CD4-positive, alpha-beta T cell treated with Interferon gamma for 1 hour (primary cell): ENCODE measurements around the gene SAMSN1.

Experiments used
- DNase-seq: peaks from one replicate; pipeline ENCODE4 v3.0.0-alpha.2; 2020

The SAMSN1 gene

GRCh38 chr21:14483296-14483695 is 62.8 kb downstream of the SAMSN1 start:
- no peak for DNase-seq

- peak; percentile 42 for DNase-seq
Observed at GRCh38 chr21:14482165-14482564, 64.0 kb downstream of the SAMSN1 start.

- DNase-seq = no peak
Observed at GRCh38 chr21:14480411-14481031, 65.6 kb downstream of the SAMSN1 start.

GRCh38 chr21:14479241-14479786 is 66.8 kb downstream of the SAMSN1 start:
- no peak for DNase-seq

- no peak for DNase-seq
Observed at GRCh38 chr21:14477841-14478240, 68.3 kb downstream of the SAMSN1 start.

GRCh38 chr21:14477133-14477532 is 69.0 kb downstream of the SAMSN1 start:
- no peak for DNase-seq

GRCh38 chr21:14474995-14475394 is 71.1 kb downstream of the SAMSN1 start:
- no peak for DNase-seq

GRCh38 chr21:14469641-14470040 is 76.5 kb downstream of the SAMSN1 start:
- no peak for DNase-seq

- DNase-seq = no peak
Observed at GRCh38 chr21:14466715-14467114, 79.4 kb downstream of the SAMSN1 start.

- no peak for DNase-seq
Observed at GRCh38 chr21:14457762-14458161, 88.4 kb downstream of the SAMSN1 start.

- DNase-seq = no peak
Observed at GRCh38 chr21:14456911-14457310, 89.2 kb downstream of the SAMSN1 start.

GRCh38 chr21:14454016-14455009 is 91.8 kb downstream of the SAMSN1 start:
- no peak for DNase-seq

GRCh38 chr21:14453339-14454015 is 92.6 kb downstream of the SAMSN1 start:
- no peak for DNase-seq

GRCh38 chr21:14452727-14453241 is 93.3 kb downstream of the SAMSN1 start:
- DNase-seq = no peak

- DNase-seq = no peak
Observed at GRCh38 chr21:14452031-14452726, 93.9 kb downstream of the SAMSN1 start.

- DNase-seq = no peak
Observed at GRCh38 chr21:14451546-14451945, 94.6 kb downstream of the SAMSN1 start.

- no peak for DNase-seq
Observed at GRCh38 chr21:14448784-14449183, 97.3 kb downstream of the SAMSN1 start.

- DNase-seq = no peak
Observed at GRCh38 chr21:14438211-14438610, 107.9 kb downstream of the SAMSN1 start.

GRCh38 chr21:14435423-14435822 is 110.7 kb downstream of the SAMSN1 start:
- no peak for DNase-seq
